ENCODE data around the gene GRK5. TPM values are rescaled to one million over a fixed set of nuclear protein-coding genes. Genes with fewer than 3 reads are reported as not detected.

Gene GRK5
- total RNA-seq, 1 experiment from 2014 or later, result 0.82 TPM

DNA sequence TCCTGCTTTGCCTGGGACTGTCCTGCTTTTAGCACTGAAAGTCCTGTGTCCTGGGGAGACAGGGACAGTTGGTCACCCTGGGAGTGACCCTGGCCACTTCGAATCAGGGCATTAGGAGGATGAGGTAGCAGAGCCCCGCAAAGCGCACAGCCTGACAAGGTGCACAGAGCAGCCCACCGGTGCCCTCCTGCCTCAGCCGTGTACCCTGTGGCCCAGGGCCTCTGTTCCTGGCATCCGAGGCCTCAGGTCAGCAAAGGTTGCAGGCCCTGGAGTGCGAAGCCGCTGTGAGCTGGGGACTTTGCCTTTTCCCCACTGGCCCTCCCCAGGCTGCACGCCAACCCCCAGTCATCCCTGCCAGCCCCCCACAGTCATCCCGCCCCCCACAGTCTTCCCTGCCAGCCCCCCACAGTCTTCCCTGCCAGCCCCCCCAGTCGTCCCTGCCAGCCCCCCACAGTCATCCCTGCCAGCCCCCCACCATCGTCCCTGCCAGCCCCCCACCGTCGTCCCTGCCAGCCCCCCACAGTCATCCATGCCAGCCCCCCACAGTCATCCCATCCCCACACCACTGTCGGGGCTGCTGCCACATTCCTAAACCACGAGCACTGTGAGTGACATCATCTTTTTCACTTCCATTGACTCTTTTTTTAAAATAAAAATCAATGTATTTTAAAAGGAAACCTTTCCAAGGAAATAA is 243.4 kb downstream of the GRK5 start:
- Mint-ChIP-seq H3K9me3 (ENCODE audit: unreplicated experiment) (no peaks in the 10 kb centered on the region), H3K27ac (ENCODE audit: low read depth, unreplicated experiment) (peak overlapping the region; percentile 78), H3K4me1 (ENCODE audit: insufficient read depth, unreplicated experiment) (peaks cover 11% of the 10 kb centered on the region), H3K4me3 (ENCODE audit: unreplicated experiment) (no peak overlapping the region), H3K36me3 (ENCODE audit: insufficient read depth, unreplicated experiment) (no peaks in the 10 kb centered on the region), H3K27me3 (ENCODE audit: insufficient read depth, unreplicated experiment) (no peaks in the 10 kb centered on the region)
- intact Hi-C loops (cut with micrococcal nuclease), result no loop called here
- no TSS peak for BruUV-seq (replicated peaks)
- TF ChIP-seq, protein P1, sequence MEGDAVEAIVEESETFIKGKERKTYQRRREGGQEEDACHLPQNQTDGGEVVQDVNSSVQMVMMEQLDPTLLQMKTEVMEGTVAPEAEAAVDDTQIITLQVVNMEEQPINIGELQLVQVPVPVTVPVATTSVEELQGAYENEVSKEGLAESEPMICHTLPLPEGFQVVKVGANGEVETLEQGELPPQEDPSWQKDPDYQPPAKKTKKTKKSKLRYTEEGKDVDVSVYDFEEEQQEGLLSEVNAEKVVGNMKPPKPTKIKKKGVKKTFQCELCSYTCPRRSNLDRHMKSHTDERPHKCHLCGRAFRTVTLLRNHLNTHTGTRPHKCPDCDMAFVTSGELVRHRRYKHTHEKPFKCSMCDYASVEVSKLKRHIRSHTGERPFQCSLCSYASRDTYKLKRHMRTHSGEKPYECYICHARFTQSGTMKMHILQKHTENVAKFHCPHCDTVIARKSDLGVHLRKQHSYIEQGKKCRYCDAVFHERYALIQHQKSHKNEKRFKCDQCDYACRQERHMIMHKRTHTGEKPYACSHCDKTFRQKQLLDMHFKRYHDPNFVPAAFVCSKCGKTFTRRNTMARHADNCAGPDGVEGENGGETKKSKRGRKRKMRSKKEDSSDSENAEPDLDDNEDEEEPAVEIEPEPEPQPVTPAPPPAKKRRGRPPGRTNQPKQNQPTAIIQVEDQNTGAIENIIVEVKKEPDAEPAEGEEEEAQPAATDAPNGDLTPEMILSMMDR (IDR thresholded peaks at IDR 0.05; ENCODE audit: unreplicated experiment), result no peak
- DNase-seq (ENCODE audit: unreplicated experiment), result no peak
- CTCF ChIA-PET, result interaction anchor here (2.3 kb wide), 1 partner anchor 252 kb away, joined by 6 read pairs; no protein-coding TSS in a partner anchor
- POLR2A ChIA-PET, result no interaction called here

DNA sequence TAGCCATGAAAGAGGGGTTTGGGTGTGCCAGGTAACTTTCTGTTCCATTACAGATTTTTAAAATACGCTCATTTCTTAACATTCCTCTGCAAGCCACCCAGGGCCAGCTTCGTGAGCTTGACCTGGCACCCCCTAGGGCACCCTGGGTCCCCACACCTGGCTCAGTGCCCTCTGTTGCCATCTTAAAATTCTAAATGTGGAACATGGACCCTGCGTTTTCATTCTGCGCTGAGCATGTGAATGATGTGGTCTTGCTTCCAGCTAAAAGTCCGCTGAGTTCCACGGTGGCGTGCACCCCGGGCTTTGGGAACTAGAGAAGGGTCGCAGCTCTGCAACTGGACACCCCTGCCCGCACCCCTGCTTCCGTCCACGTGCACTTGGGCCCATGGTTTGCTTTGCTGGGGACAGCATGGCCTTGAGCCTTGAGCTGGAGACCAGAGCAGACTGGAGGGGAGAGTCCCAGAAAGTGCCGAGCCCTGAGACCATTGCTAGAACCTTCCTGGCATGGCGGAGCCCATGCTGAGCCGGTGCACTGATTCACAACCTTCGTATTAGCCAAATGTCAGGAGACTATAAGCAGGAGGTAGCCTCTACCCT is 244.0 kb downstream of the GRK5 start:
- no TSS peak for BruUV-seq (replicated peaks)
- intact Hi-C loops (cut with micrococcal nuclease), result no loop called here
- POLR2A ChIA-PET, result no interaction called here

DNA sequence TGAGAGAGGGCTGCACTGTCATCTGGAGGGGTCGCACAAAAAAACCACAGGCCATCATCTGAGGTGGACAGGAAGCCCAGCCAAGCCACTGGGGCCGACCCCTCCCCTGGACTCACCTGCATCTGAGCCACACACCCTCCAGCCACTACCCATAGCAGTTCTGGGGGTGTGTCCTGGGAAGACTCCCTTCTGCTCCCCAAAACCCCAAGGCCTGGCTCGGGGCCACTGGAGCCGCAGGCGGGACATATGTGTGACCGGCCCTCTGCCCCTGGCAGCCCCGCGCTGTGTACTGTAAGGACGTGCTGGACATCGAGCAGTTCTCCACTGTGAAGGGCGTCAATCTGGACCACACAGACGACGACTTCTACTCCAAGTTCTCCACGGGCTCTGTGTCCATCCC is 245.0 kb downstream of the GRK5 start:
- ChIA-PET POLR2A (no interaction called here), CTCF (interaction anchor here (0.7 kb wide), 1 partner anchor 8 kb away, joined by 3 read pairs; no protein-coding TSS in a partner anchor)
- intact Hi-C loops (cut with micrococcal nuclease), result no loop called here
- H3K27me3 Mint-ChIP-seq (ENCODE audit: insufficient read depth, unreplicated experiment), result no peaks in the 10 kb centered on the region
- no peaks in the 10 kb centered on the region for H3K36me3 Mint-ChIP-seq (ENCODE audit: insufficient read depth, unreplicated experiment)
- peaks cover 11% of the 10 kb centered on the region for H3K4me1 Mint-ChIP-seq (ENCODE audit: insufficient read depth, unreplicated experiment)
- no TSS peak for BruUV-seq (replicated peaks)
- TF ChIP-seq, protein P1 (IDR thresholded peaks at IDR 0.05; ENCODE audit: unreplicated experiment), result no peak
- DNase-seq (ENCODE audit: unreplicated experiment), result no peak
- no peak overlapping the region for H3K27ac Mint-ChIP-seq (ENCODE audit: low read depth, unreplicated experiment)
- no peaks in the 10 kb centered on the region for H3K9me3 Mint-ChIP-seq (ENCODE audit: unreplicated experiment)
- H3K4me3 Mint-ChIP-seq (ENCODE audit: unreplicated experiment), result no peak overlapping the region

More for the DNA sequence above, 244.0 kb downstream of the GRK5 start:
- CTCF ChIA-PET, result interaction anchor here (0.6 to 0.8 kb wide), 2 partner anchors 9 to 252 kb away, joined by 3 read pairs; no protein-coding TSS in a partner anchor
- no peaks in the 10 kb centered on the region for H3K27me3 Mint-ChIP-seq (ENCODE audit: insufficient read depth, unreplicated experiment)
- H3K27ac Mint-ChIP-seq (ENCODE audit: low read depth, unreplicated experiment), result no peak overlapping the region
- H3K4me3 Mint-ChIP-seq (ENCODE audit: unreplicated experiment), result no peak overlapping the region
- TF ChIP-seq, protein P1 (IDR thresholded peaks at IDR 0.05; ENCODE audit: unreplicated experiment), result no peak
- peaks cover 11% of the 10 kb centered on the region for H3K4me1 Mint-ChIP-seq (ENCODE audit: insufficient read depth, unreplicated experiment)
- no peak for DNase-seq (ENCODE audit: unreplicated experiment)
- no peaks in the 10 kb centered on the region for H3K9me3 Mint-ChIP-seq (ENCODE audit: unreplicated experiment)
- H3K36me3 Mint-ChIP-seq (ENCODE audit: insufficient read depth, unreplicated experiment), result no peaks in the 10 kb centered on the region

DNA sequence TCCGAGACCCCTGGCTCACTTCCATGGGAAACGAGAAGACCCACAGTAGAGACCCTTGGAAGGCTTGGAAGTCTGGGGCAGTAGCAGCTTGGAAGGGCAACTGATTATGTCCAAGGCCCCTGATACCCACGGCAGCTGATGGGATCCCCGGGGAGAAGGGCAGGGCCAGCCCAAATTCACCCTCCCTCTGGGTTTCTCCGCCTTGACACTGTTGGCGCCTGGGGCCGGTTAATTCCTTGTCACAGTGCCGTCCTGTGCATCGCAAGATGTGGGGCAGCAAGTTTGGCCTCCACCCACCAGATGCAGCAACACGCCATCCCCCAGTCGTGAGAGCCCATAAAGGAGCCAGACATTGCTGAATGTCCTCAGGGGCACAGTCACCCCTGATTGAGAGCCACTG is 245.9 kb downstream of the GRK5 start:
- Mint-ChIP-seq H3K27me3 (ENCODE audit: insufficient read depth, unreplicated experiment) (no peaks in the 10 kb centered on the region), H3K36me3 (ENCODE audit: insufficient read depth, unreplicated experiment) (no peaks in the 10 kb centered on the region), H3K4me1 (ENCODE audit: insufficient read depth, unreplicated experiment) (peaks cover 11% of the 10 kb centered on the region), H3K27ac (ENCODE audit: low read depth, unreplicated experiment) (no peak overlapping the region), H3K9me3 (ENCODE audit: unreplicated experiment) (no peaks in the 10 kb centered on the region), H3K4me3 (ENCODE audit: unreplicated experiment) (no peak overlapping the region)
- TF ChIP-seq, protein P1 (IDR thresholded peaks at IDR 0.05; ENCODE audit: unreplicated experiment), result no peak
- no peak for DNase-seq (ENCODE audit: unreplicated experiment)
- BruUV-seq (replicated peaks), result no TSS peak
- ChIA-PET CTCF (interaction anchor here (0.7 to 1.6 kb wide), 4 partner anchors 8 to 254 kb away, joined by 3 to 9 read pairs (median 4); no protein-coding TSS in a partner anchor), POLR2A (no interaction called here)
- intact Hi-C loops (cut with micrococcal nuclease), result no loop called here
